IMR-90 (cell line): Measurements from ENCODE around the gene LRRC26. TPM values are rescaled to one million over a fixed set of nuclear protein-coding genes. Genes with fewer than 3 reads are reported as not detected.

Source experiments
- ATAC-seq: fragments of 200-7000 bp; cut with Tn5 transposase; 2 replicates; pipeline ENCODE4 v1.9.1; 2020; ENCODE audit warnings: low read depth, mild to moderate bottlenecking, moderate library complexity
- BruUV-seq: library from RNA; stranded (reverse); fragments of 400-500 nt; replicated peaks from 2 replicates; lab custom pipeline; 2021; lab: Mats Ljungman, UMichigan
- CTCF ChIA-PET: fragments of 300-600 bp; formaldehyde crosslinking; extraction: SDS; loops from one replicate; lab custom pipeline; 2021; ENCODE audit warnings: antibody characterized with exemption; lab: Yijun Ruan, JAX
- POLR2A ChIA-PET: fragments of 300-600 bp; sonication (Branson Sonifier 250); formaldehyde crosslinking; loops from one replicate; lab custom pipeline; 2022; ENCODE audit warnings: antibody characterized with exemption; ENCODE audit not compliant: unreplicated experiment; lab: Charles Lee
- DNase-seq: peaks from one replicate; pipeline ENCODE4 v3.0.0; 2013
- H2AFZ ChIP-seq: replicated peaks from 2 replicates; pipeline ENCODE3; 2013; ENCODE audit warnings: low read length, mild to moderate bottlenecking; ENCODE audit not compliant: poor library complexity
- H2AK5ac ChIP-seq: 2 replicates; pipeline ENCODE4 v1.6.1; 2013; ENCODE audit warnings: low read depth, low read length, inconsistent platforms
- H2AK9ac ChIP-seq: replicated peaks from 2 replicates; pipeline ENCODE3; 2013; ENCODE audit warnings: mild to moderate bottlenecking, low read depth, low read length, moderate library complexity; ENCODE audit not compliant: poor library complexity
- H2BK120ac ChIP-seq: 2 replicates; pipeline ENCODE4 v1.6.1; 2013; ENCODE audit warnings: low read depth, low read length, inconsistent platforms
- H2BK15ac ChIP-seq: 3 replicates; pipeline ENCODE4 v1.6.1; 2013; ENCODE audit warnings: low read depth, low read length, inconsistent platforms
- H2BK20ac ChIP-seq: 2 replicates; pipeline ENCODE4 v1.6.1; 2013; ENCODE audit warnings: low read depth, mild to moderate bottlenecking, inconsistent platforms, low read length, moderate library complexity
- H2BK5ac ChIP-seq: 2 replicates; pipeline ENCODE4 v1.6.1; 2013; ENCODE audit warnings: mild to moderate bottlenecking, low read depth, low read length, inconsistent platforms; ENCODE audit not compliant: poor library complexity, severe bottlenecking
- H3K14ac ChIP-seq: replicated peaks from 2 replicates; pipeline ENCODE4 v1.6.1; 2013; ENCODE audit warnings: low read depth, low read length, inconsistent platforms
- H3K18ac ChIP-seq: 2 replicates; pipeline ENCODE4 v1.6.1; 2013; ENCODE audit warnings: low read depth, low read length, control low read depth
- H3K23ac ChIP-seq: 2 replicates; pipeline ENCODE4 v1.6.1; 2013; ENCODE audit warnings: low read depth, low read length, inconsistent platforms
- H3K27ac ChIP-seq: 2 replicates; pipeline ENCODE4 v1.5.1; 2013; ENCODE audit warnings: mild to moderate bottlenecking, control low read depth, low read length; ENCODE audit not compliant: insufficient read depth
- H3K27me3 ChIP-seq: 2 replicates; pipeline ENCODE4 v1.6.1; 2013; ENCODE audit warnings: low read length; ENCODE audit not compliant: control insufficient read depth, insufficient read depth
- H3K36me3 ChIP-seq: 2 replicates; pipeline ENCODE4 v1.6.1; 2013; ENCODE audit warnings: low read length, mixed read lengths; ENCODE audit not compliant: control insufficient read depth, insufficient read depth
- H3K4ac ChIP-seq: 2 replicates; pipeline ENCODE4 v1.6.1; 2013; ENCODE audit warnings: low read depth, low read length, inconsistent platforms
- H3K4me1 ChIP-seq: 2 replicates; pipeline ENCODE4 v1.6.1; 2013; ENCODE audit warnings: low read length, mixed read lengths; ENCODE audit not compliant: control insufficient read depth, insufficient read depth
- H3K4me2 ChIP-seq: 2 replicates; pipeline ENCODE4 v1.6.1; 2013; ENCODE audit warnings: low read depth, mild to moderate bottlenecking, control low read depth, low read length, moderate library complexity
- H3K4me3 ChIP-seq: 2 replicates; pipeline ENCODE4 v1.5.1; 2013; ENCODE audit warnings: low read depth, mild to moderate bottlenecking, control low read depth, low read length, moderate library complexity; ENCODE audit not compliant: insufficient read depth
- H3K56ac ChIP-seq: 2 replicates; pipeline ENCODE4 v1.6.1; 2013; ENCODE audit warnings: low read length, inconsistent platforms; ENCODE audit not compliant: insufficient read depth; ENCODE audit errors: extremely low read depth
- H3K79me1 ChIP-seq, 2 experiments: 2 replicates each; pipeline ENCODE4 v1.6.1; 2013; ENCODE audit warnings: low read length in 2 of 2, inconsistent platforms in 1 of 2, low read depth in 1 of 2
- H3K9ac ChIP-seq: 2 replicates; pipeline ENCODE4 v1.6.1; 2013; ENCODE audit warnings: low read depth, low read length, control low read depth
- H3K9me1 ChIP-seq: 2 replicates; pipeline ENCODE4 v1.6.1; 2013; ENCODE audit warnings: low read length, inconsistent platforms; ENCODE audit not compliant: insufficient read depth
- H3K9me3 ChIP-seq: 2 replicates; pipeline ENCODE4 v1.6.1; 2013; ENCODE audit warnings: low read length; ENCODE audit not compliant: control insufficient read depth, insufficient read depth
- H4K20me1 ChIP-seq: 2 replicates; pipeline ENCODE4 v1.6.1; 2013; ENCODE audit warnings: low read length, inconsistent platforms; ENCODE audit not compliant: insufficient read depth
- H4K5ac ChIP-seq: 2 replicates; pipeline ENCODE4 v1.6.1; 2013; ENCODE audit warnings: mild to moderate bottlenecking, low read depth, low read length, control low read depth
- H4K8ac ChIP-seq, 2 experiments: 2 replicates each; pipeline ENCODE4 v1.6.1; 2013; ENCODE audit warnings: low read depth in 2 of 2, low read length in 2 of 2, control low read depth in 1 of 2, inconsistent platforms in 1 of 2
- H4K91ac ChIP-seq: 2 replicates; pipeline ENCODE4 v1.6.1; 2013; ENCODE audit warnings: low read depth, low read length, inconsistent platforms; ENCODE audit not compliant: insufficient read depth
- CEBPB ChIP-seq: IDR thresholded peaks from 2 replicates; pipeline ENCODE4 v1.6.1; 2012; ENCODE audit warnings: low read depth, low read length, improper control_type of control experiment
- CHD1 ChIP-seq: IDR thresholded peaks from 2 replicates; pipeline ENCODE4 v1.6.1; 2012; ENCODE audit warnings: low read depth, low read length, improper control_type of control experiment
- MXI1 ChIP-seq: IDR thresholded peaks from 2 replicates; pipeline ENCODE4 v1.6.1; 2012; ENCODE audit warnings: low read depth, mild to moderate bottlenecking, low read length, moderate library complexity, borderline replicate concordance
- NFE2L2 ChIP-seq: fragments of 150-350 bp; IDR thresholded peaks from 2 replicates; pipeline ENCODE4 v1.6.1; 2016; ENCODE audit warnings: low read depth, mild to moderate bottlenecking, low read length
- POLR2A ChIP-seq: IDR thresholded peaks from 2 replicates; pipeline ENCODE4 v1.6.1; 2012; ENCODE audit warnings: mild to moderate bottlenecking, low read depth, low read length
- RFX5 ChIP-seq: IDR thresholded peaks from 2 replicates; pipeline ENCODE4 v1.8.0; 2012; ENCODE audit warnings: low read depth, mild to moderate bottlenecking, low read length, moderate library complexity
- SMC3 ChIP-seq: fragments of 150-350 bp; IDR thresholded peaks from 2 replicates; pipeline ENCODE4 v1.6.1; 2016; ENCODE audit warnings: low read depth, mild to moderate bottlenecking, antibody characterized with exemption, low read length, moderate library complexity
- WGBS, 2 experiments: methylation state at CpG; one replicate each; pipeline versions ENCODE4 v1.1.5 to v1.1.7; 2013; ENCODE audit warnings: missing lambda C conversion rate in 2 of 2; ENCODE audit not compliant: insufficient read length in 1 of 2; ENCODE audit errors: extremely low coverage in 2 of 2; 5-methylcytosine and 5-hydroxymethylcytosine counted together
- dilution Hi-C: fragments of 300-500 bp; cut with HindIII; formaldehyde crosslinking; loops from one replicate; pipeline ENCODE4 v1.14.3; 2018; ENCODE audit warnings: low sequenced_read_pairs; ENCODE audit not compliant: unreplicated experiment
- in situ Hi-C: fragments of 300-500 bp; cut with MboI; formaldehyde crosslinking; loops from 3 replicates; pipeline ENCODE4 v1.14.3; 2019; ENCODE audit warnings: low sequenced_read_pairs, inconsistent platforms, mixed read lengths
- intact Hi-C: fragments of 100-400 bp; cut with micrococcal nuclease; formaldehyde crosslinking; loops from 2 replicates; pipeline ENCODE4 v1.10.0; 2022
- polyA plus RNA-seq, 3 experiments: library from polyadenylated mRNA; depleted of rRNA; stranded (reverse); fragments of >200 nt; gene quantifications; 2 replicates each; pipeline ENCODE4 v1.2.3, GENCODE V29; 2012; ENCODE audit warnings: low replicate concordance in 1 of 3
- total RNA-seq: library from RNA; depleted of rRNA; stranded (reverse); fragments of >200 nt; gene quantifications from 2 replicates; pipeline ENCODE4 v1.2.3, GENCODE V29; 2012
- TF ChIP-seq, protein P1 (sequence below): conservative IDR thresholded peaks from 2 replicates; pipeline ENCODE4 v1.5.1; 2012; ENCODE audit warnings: mild to moderate bottlenecking, low read depth, low read length, improper control_type of control experiment
- TF ChIP-seq, protein P2 (sequence below): fragments of 150-350 bp; IDR thresholded peaks from 2 replicates; pipeline ENCODE4 v1.6.1; 2016; ENCODE audit warnings: low read depth, mild to moderate bottlenecking, low read length, moderate library complexity, borderline replicate concordance

Gene LRRC26
- total and polyA plus RNA-seq, 2 of the 4 experiments (the other 2 are of a cell fraction), result not detected

DNA sequence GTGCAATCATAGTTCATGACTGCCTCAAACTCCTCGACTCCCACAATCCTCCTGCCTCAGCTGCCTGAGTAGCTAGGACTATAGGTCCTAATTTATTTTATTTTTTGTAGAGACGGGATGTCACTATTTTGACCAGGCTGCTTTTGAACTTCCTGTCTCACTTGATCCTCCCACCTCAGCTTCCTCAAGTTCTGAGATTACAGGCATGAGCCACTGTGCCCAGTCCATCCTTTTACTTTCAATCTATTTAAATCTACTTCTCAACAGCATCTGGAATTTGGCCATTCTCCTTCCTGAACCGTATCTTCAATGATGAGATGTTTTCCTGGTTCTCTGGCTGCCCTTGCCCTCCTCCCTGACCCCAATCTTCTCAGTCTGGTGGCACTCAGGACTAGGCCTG, 43.1 kb downstream of the LRRC26 start:
- Histone ChIP-seq H3K4me2 (no peak overlapping the region), H2BK20ac (no peak overlapping the region), H2BK5ac (no peak overlapping the region), H3K4me3 (no peak overlapping the region), H4K5ac (no peak overlapping the region), H2BK15ac (no peak overlapping the region), H3K9ac (no peak overlapping the region), H3K9me1 (peaks cover 16% of the 10 kb centered on the region), H3K4ac (no peak overlapping the region), H3K23ac (0 out of 2 replicates have a peak overlapping the region, but pooled peaks have one; percentile 9), H2AK9ac (no peak overlapping the region), H3K27ac (no peak overlapping the region), H2AFZ (no peak overlapping the region), H3K9me3 (peaks cover 4% of the 10 kb centered on the region; the same call in 1 of the 2 replicates), H3K4me1 (peaks cover 12% of the 10 kb centered on the region; the same call in 1 of the 2 replicates), H3K79me1 (peaks cover 13 to 40% of the 10 kb centered on the region in 2 experiments), H2BK120ac (no peak overlapping the region), H4K91ac (no peak overlapping the region), H3K36me3 (no peaks in the 10 kb centered on the region), H2AK5ac (no peak overlapping the region), H4K8ac (no peak overlapping the region), H4K20me1 (peaks cover 8% of the 10 kb centered on the region; the same call in 1 of the 2 replicates), H3K27me3 (no peaks in the 10 kb centered on the region), H3K56ac (no peak overlapping the region), H3K14ac (no peak overlapping the region), H3K18ac (no peak overlapping the region)
- dilution Hi-C loops (no loop called here), intact Hi-C loops (no loop called here), in situ Hi-C loops (no loop called here)
- no TSS peak for BruUV-seq
- ATAC-seq (no peak), DNase-seq (no peak)
- CTCF ChIA-PET, result no interaction called here
- no peak for TF ChIP-seq CEBPB
- TF ChIP-seq POLR2A, result no peak
- no peak for TF ChIP-seq SMC3
- no peak for TF ChIP-seq MXI1
- TF ChIP-seq CHD1, result no peak
- TF ChIP-seq NFE2L2, result no peak
- TF ChIP-seq, protein P1, sequence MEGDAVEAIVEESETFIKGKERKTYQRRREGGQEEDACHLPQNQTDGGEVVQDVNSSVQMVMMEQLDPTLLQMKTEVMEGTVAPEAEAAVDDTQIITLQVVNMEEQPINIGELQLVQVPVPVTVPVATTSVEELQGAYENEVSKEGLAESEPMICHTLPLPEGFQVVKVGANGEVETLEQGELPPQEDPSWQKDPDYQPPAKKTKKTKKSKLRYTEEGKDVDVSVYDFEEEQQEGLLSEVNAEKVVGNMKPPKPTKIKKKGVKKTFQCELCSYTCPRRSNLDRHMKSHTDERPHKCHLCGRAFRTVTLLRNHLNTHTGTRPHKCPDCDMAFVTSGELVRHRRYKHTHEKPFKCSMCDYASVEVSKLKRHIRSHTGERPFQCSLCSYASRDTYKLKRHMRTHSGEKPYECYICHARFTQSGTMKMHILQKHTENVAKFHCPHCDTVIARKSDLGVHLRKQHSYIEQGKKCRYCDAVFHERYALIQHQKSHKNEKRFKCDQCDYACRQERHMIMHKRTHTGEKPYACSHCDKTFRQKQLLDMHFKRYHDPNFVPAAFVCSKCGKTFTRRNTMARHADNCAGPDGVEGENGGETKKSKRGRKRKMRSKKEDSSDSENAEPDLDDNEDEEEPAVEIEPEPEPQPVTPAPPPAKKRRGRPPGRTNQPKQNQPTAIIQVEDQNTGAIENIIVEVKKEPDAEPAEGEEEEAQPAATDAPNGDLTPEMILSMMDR, result no peak
- TF ChIP-seq, protein P2, sequence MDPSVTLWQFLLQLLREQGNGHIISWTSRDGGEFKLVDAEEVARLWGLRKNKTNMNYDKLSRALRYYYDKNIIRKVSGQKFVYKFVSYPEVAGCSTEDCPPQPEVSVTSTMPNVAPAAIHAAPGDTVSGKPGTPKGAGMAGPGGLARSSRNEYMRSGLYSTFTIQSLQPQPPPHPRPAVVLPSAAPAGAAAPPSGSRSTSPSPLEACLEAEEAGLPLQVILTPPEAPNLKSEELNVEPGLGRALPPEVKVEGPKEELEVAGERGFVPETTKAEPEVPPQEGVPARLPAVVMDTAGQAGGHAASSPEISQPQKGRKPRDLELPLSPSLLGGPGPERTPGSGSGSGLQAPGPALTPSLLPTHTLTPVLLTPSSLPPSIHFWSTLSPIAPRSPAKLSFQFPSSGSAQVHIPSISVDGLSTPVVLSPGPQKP, result no peak
- no peak for TF ChIP-seq RFX5
- POLR2A ChIA-PET, result no interaction called here
- 67% methylated on average over 1 of the region's 3 CpGs; no CpG with 5 or more reads in 1 of the 2 experiments for WGBS, 2 experiments
